Measurements from ENCODE around the gene NCOA1. TPM values are rescaled to one million over a fixed set of nuclear protein-coding genes. Genes with fewer than 3 reads are reported as not detected.

Gene NCOA1
- total and polyA plus RNA-seq, 2 donors (not counting 3 experiments of a cell fraction or from before 2014, with no cell fraction given), result 11.4 to 14.1 TPM

GRCh38 chr2:24644032-24644431 lies 153.0 kb downstream of the NCOA1 start:
- Histone ChIP-seq H3K4me3 (replicated peaks in 1 of 3; ENCODE audit: insufficient read depth in 1 of 3, low read depth in 1 of 3, low read length in 3 of 3) (no peak overlapping the region), H3K4me2 (ENCODE audit: insufficient read depth, low read length) (no peak overlapping the region), H3K9me1 (replicated peaks; ENCODE audit: control insufficient read depth, extremely low read depth, insufficient read depth, low read length) (no peaks in the 10 kb centered on the region), H3K9me3 (replicated peaks; ENCODE audit: control insufficient read depth, insufficient read depth, low read length) (no peaks in the 10 kb centered on the region), H4K20me1 (replicated peaks; ENCODE audit: control insufficient read depth, extremely low read depth, insufficient read depth, low read length) (no peaks in the 10 kb centered on the region), H3K27me3 (ENCODE audit: control insufficient read depth in 2 of 2, insufficient read depth in 2 of 2, low read length in 2 of 2) (no peaks in the 10 kb centered on the region), H3K9ac (replicated peaks; ENCODE audit: extremely low read depth, insufficient read depth, low read length) (no peak overlapping the region), H3K36me3 (ENCODE audit: control insufficient read depth in 2 of 2, extremely low read depth in 1 of 2, insufficient read depth in 2 of 2, low read length in 2 of 2) (no peaks in the 10 kb centered on the region), H3K79me2 (ENCODE audit: control insufficient read depth, insufficient read depth, low read length) (no peaks in the 10 kb centered on the region), H3K27ac (ENCODE audit: insufficient read depth, low read depth, low read length) (no peak overlapping the region), H3K4me1 (ENCODE audit: control insufficient read depth, extremely low read depth, insufficient read depth, low read length) (no peaks in the 10 kb centered on the region), H2AFZ (ENCODE audit: low read depth, low read length) (no peak overlapping the region)
- ChIA-PET POLR2A (no interaction called here), CTCF (no interaction called here)
- intact Hi-C loops (cut with micrococcal nuclease), result no loop called here
- dilution Hi-C loops (cut with MboI; ENCODE audit: extremely low pct_ligation_motif_present, low sequenced_read_pairs), result no loop called here
- TF ChIP-seq JUN (IDR thresholded peaks at IDR 0.05; ENCODE audit: borderline replicate concordance, insufficient read depth, insufficient read length, low read depth) (no peak), FOS (IDR thresholded peaks at IDR 0.05; ENCODE audit: borderline replicate concordance, insufficient read depth, low read length) (no peak), MYC (IDR thresholded peaks at IDR 0.05; ENCODE audit: low read depth, low read length) (no peak), CTCF (IDR thresholded peaks at IDR 0.05; ENCODE audit: extremely low read depth in 1 of 2, insufficient read depth in 1 of 2, low read depth in 1 of 2, low read length in 2 of 2) (no peak), MAX (IDR thresholded peaks at IDR 0.05; ENCODE audit: insufficient read depth, insufficient read length) (no peak), POLR2AphosphoS5 (IDR thresholded peaks at IDR 0.05; ENCODE audit: insufficient read depth, low read depth, low read length) (no peak), EZH2 (IDR thresholded peaks at IDR 0.05; ENCODE audit: borderline replicate concordance, low read depth, low read length, severe bottlenecking) (no peak)
- no TSS peak for BruUV-seq (replicated peaks)
- DNase-seq (ENCODE audit: low read depth, low spot score) (no peak), FAIRE-seq (no peak)

All from endothelial cell of umbilical vein (primary cell).